ENCODE measurements around the gene PCDHGA10. TPM values are rescaled to one million over a fixed set of nuclear protein-coding genes. Genes with fewer than 3 reads are reported as not detected.
A peak's percentile ranks its signal among the peaks of the same experiment; 100 is the strongest.

PCDHGA10 gene
- total and polyA plus RNA-seq, 3 donors from 2014 or later, result 1.2 to 11.7 (median 11.3) TPM

- Histone ChIP-seq H3K4me3 (peak within 1 kb of the TSS; percentile 26 to 27), H3K9me3 (no peaks in the 10 kb centered on the region)
- 17 to 20% methylated on average over 37 to 42 of the region's 42 CpGs for WGBS, 2 donors
Measured at GRCh38 chr5:141420855-141421488, 8.2 kb downstream of the PCDHGA10 start, which contains the start of gene PCDHGA11. Gene PCDHGA11 (plus strand): TSS chr5:141421051. CDS start chr5:141421228, 177 bp downstream.

DNA sequence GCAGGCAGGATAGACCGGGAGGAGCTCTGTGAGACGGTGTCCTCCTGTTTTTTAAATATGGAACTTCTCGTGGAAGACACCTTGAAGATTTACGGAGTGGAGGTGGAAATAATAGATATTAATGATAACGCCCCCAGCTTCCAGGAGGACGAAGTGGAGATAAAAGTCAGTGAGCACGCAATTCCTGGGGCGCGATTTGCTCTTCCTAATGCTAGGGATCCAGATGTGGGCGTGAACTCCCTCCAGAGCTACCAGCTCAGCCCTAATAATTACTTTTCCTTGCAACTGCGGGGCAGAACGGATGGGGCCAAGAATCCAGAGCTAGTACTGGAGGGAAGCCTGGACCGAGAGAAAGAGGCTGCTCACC, 8.7 kb downstream of the PCDHGA10 start:
- no peak for TF ChIP-seq POLR2A (IDR thresholded peaks at IDR 0.05)
- TF ChIP-seq, protein P1, sequence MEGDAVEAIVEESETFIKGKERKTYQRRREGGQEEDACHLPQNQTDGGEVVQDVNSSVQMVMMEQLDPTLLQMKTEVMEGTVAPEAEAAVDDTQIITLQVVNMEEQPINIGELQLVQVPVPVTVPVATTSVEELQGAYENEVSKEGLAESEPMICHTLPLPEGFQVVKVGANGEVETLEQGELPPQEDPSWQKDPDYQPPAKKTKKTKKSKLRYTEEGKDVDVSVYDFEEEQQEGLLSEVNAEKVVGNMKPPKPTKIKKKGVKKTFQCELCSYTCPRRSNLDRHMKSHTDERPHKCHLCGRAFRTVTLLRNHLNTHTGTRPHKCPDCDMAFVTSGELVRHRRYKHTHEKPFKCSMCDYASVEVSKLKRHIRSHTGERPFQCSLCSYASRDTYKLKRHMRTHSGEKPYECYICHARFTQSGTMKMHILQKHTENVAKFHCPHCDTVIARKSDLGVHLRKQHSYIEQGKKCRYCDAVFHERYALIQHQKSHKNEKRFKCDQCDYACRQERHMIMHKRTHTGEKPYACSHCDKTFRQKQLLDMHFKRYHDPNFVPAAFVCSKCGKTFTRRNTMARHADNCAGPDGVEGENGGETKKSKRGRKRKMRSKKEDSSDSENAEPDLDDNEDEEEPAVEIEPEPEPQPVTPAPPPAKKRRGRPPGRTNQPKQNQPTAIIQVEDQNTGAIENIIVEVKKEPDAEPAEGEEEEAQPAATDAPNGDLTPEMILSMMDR (IDR thresholded peaks at IDR 0.05), result no peak
- peak overlapping the region; percentile 26 to 27 for H3K4me3 ChIP-seq
- DNase-seq, result no peak
- intact Hi-C loops (cut with DNase I; ENCODE audit: low total_unique reads), result loop anchor here (10.0 kb wide), 1 partner anchor 103 kb away; no protein-coding TSS in a partner anchor
- WGBS, 2 donors, result 15 to 17% methylated on average over 13 of the region's 13 CpGs
- H3K4me1 ChIP-seq, result peaks cover 3% of the 10 kb centered on the region
- H3K36me3 ChIP-seq (ENCODE audit: low read depth, missing control alignments), result no peaks in the 10 kb centered on the region
- H3K9me3 ChIP-seq, result no peaks in the 10 kb centered on the region
- no peaks in the 10 kb centered on the region for H3K27me3 ChIP-seq
- H3K27ac ChIP-seq, result no peak overlapping the region

More at GRCh38 chr5:141420855-141421488, 8.2 kb downstream of the PCDHGA10 start, which contains the start of gene PCDHGA11:
- TF ChIP-seq POLR2A (IDR thresholded peaks at IDR 0.05), result no peak
- TF ChIP-seq, protein P1 (IDR thresholded peaks at IDR 0.05), result peak; percentile 17 to 51 (median 23)
- Histone ChIP-seq H3K4me1 (peaks cover 3% of the 10 kb centered on the region), H3K27ac (no peak within 1 kb of the TSS), H3K27me3 (no peaks in the 10 kb centered on the region), H3K36me3 (ENCODE audit: low read depth, missing control alignments) (no peaks in the 10 kb centered on the region)
- peak; percentile 73 for DNase-seq
- intact Hi-C loops (cut with DNase I; ENCODE audit: low total_unique reads), result loop anchor here (10.0 kb wide), 1 partner anchor 104 kb away; no protein-coding TSS in a partner anchor

DNA sequence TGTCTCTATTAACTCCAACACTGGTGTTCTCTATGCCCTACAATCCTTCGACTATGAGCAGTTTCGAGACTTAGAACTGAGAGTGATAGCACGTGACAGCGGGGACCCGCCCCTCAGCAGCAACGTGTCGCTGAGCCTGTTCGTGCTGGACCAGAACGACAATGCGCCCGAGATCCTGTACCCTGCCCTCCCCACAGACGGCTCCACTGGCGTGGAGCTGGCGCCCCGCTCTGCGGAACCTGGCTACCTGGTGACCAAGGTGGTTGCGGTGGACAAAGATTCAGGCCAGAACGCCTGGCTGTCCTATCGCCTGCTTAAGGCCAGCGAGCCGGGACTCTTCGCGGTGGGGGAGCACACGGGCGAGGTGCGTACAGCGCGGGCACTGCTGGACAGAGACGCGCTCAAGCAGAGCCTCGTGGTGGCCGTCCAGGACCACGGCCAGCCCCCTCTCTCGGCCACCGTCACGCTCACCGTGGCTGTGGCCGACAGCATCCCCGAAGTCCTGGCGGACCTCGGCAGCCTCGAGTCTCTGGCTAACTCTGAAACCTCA, 10.0 kb downstream of the PCDHGA10 start:
- no peak for DNase-seq
- no peak for TF ChIP-seq POLR2A (IDR thresholded peaks at IDR 0.05)
- TF ChIP-seq, protein P1 (IDR thresholded peaks at IDR 0.05), result no peak
- Histone ChIP-seq H3K9me3 (no peaks in the 10 kb centered on the region), H3K4me3 (no peak overlapping the region), H3K27ac (no peak overlapping the region), H3K36me3 (ENCODE audit: low read depth, missing control alignments) (no peaks in the 10 kb centered on the region), H3K4me1 (peaks cover 3% of the 10 kb centered on the region), H3K27me3 (no peaks in the 10 kb centered on the region)
- intact Hi-C loops (cut with DNase I; ENCODE audit: low total_unique reads), result loop anchor here (10.0 kb wide), 1 partner anchor 102 kb away; no protein-coding TSS in a partner anchor
- 22 to 25% methylated on average over 10 to 34 of the region's 42 CpGs for WGBS, 2 donors

GRCh38 chr5:141427783-141428426, 15.1 kb downstream of the PCDHGA10 start:
- DNase-seq, result no peak
- no peaks in the 10 kb centered on the region for H3K36me3 ChIP-seq (ENCODE audit: low read depth, missing control alignments)
- no peaks in the 10 kb centered on the region for H3K4me1 ChIP-seq
- intact Hi-C loops (cut with DNase I; ENCODE audit: low total_unique reads), result loop anchor here (10.0 kb wide), 1 partner anchor 97 kb away; no protein-coding TSS in a partner anchor
- no peak overlapping the region for H3K27ac ChIP-seq
- no peak for TF ChIP-seq POLR2A (IDR thresholded peaks at IDR 0.05)
- TF ChIP-seq, protein P1 (IDR thresholded peaks at IDR 0.05), result no peak
- WGBS, 2 donors, result 25 to 40% methylated on average over 8 to 42 of the region's 53 CpGs
- H3K27me3 ChIP-seq, result no peaks in the 10 kb centered on the region
- H3K9me3 ChIP-seq, result no peaks in the 10 kb centered on the region
- H3K4me3 ChIP-seq, result no peak overlapping the region

Measured in testis (tissue), 3 donors.